HG02588 (cell line): ENCODE data around the gene UQCRQ.
"Not testable (repeated sequence)": the region's sequence is repeated elsewhere in the genome, so short reads cannot be mapped to it uniquely, and the experiment has no call there.

ENCODE experiments used
- ATAC-seq: cut with Tn5 transposase; IDR thresholded peaks from one replicate; pipeline ENCODE4 v1.9.1; 2021; ENCODE audit warnings: mild to moderate bottlenecking, moderate library complexity; ENCODE audit not compliant: unreplicated experiment

UQCRQ gene

DNA sequence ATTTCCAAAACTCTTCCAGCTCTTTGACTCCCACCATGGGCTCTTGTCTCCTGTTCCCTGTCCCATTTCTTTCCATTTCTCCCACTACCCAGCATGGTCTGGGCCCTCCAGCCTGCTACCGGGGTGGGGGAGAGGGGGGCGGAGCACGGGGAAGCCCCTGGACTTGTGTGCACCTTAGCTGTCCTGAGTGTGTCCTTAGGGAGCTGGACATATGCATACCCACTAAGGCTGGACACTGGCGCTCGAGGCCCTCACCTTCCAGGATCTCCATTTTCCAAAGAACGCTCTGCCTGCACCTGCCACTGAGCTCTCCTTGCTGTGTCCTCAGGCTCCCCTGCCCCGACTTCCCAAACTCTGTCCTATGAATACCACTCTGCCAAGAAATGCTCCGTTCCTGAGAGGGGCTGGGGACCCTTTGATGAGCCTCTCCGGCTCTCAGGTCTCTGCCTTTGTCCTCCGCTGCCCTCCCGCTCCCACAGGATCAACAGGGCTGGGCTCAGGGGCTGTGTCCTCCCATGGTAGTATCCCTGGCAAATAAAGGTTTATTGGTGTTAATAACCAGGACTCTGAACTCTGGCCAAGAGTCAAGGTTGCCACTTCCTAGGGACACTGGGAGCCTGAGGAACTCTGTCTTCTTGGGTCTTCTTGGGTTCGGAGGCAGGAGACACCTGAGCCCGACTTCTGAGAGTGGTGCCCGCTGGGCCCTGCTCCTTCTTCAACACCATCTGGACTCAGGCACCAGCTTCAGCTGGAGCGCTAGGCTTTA, 35.2 kb upstream of the UQCRQ start:
- no peak for ATAC-seq

DNA sequence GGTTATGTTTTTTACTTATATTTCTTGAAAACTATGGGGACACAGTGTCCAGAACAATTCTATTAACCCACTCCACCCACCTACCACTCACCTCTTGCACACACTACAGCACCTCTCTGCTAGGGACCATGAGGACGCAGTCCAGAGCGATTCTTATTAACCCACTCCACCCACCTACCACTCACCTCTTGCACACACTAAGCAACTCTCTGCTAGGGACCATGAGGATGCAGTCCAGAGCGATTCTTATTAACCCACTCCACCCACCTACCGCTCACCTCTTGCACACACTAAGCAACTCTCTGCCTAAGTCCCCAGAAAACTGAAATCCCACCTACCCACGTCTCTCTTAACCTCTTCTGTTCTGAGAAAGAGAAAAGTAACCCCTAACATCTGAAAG, 33.8 kb upstream of the UQCRQ start:
- no peak for ATAC-seq

DNA sequence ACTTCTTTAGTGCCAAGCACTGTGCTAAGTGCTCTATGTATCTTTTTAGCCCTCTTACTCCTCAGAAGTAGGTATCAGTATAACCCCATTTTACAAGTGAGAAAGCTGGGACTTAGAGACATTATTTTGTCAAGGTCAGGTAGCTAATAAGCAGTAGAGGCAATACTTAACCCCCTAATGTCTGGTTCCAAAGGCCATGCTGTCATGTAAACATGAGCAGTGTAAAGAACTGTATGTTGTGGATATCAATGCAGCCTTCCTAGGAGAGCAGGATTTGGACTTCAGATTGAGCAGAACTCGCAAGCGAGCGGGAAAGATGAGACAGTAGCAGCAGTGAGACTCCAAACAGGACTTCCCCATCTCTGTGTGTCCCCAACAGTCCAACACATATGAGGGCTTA, 32.4 kb upstream of the UQCRQ start:
- ATAC-seq = no peak

DNA sequence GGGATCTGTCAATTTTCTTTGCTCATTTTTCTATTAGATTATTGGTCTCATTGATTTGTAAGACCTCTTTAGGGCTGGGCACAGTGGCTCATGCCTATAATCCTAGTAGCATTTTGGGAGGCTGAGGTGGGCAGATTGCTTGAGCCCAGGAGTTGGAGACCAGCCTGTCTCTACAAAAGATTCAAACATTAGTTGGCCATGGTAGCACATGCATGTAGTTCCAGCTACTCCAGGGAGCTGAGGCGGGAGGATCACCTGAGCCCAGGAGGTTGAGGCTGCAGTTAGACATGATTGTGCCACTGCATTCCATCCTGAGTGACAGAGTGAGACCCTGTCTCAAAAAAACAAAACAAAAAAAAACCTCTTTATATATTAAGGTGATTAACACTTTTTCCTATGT, 29.6 kb upstream of the UQCRQ start:
- ATAC-seq = no peak

DNA sequence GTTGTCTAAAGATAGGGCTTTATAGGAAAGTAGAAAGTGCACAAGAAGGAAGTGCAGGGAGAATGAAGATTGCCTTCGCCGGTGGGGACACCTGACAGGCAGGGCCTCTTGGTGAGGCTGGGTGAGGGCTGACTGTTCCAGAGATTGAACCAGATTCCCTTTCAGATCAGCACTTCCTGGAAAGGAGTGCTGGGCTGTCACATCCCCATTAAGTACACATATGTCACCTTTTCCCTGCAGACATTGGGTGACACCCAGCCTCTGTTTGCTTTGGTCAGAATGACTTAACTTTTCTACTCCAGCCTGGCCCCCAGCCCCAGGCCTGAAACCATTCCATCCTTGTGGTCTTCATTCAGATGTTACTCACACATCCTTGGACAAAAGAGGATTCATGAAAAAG, 28.6 kb upstream of the UQCRQ start:
- ATAC-seq = no peak

DNA sequence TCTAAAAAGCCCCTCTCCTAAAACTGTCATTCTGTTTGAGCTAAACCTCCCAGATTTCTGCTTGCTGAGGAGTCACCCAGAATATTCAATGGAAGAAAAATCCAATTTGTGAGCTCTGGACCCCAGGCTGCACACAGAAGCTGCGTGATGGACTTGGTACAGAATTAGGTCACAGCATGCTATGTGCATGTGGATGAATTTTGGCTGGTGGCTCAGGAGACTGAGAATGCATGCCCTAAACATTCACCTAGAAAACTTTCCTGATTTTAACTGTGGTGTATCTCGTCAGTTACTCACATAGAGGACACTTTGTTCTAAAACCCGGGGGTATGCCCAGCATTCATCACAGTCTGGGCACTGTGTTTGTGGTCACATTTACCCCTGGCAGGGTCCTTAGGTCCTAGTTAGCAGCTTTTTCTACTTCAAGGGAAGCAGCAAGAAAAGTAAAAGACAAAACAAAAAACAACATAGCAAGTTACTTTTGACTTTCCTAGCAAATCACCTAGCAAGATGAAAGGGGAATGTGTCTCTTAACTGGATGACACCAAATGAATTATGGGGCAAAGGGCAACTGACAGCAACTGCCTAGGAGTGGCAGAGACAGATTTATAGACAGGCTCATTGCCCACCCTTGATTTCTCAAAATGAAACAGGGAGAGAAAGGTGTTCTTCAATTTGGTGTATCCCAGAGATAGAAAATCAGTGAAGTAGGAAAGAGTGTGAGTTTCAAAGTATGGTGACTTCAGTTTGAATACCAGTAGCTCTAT, 27.7 kb upstream of the UQCRQ start:
- ATAC-seq = no peak

DNA sequence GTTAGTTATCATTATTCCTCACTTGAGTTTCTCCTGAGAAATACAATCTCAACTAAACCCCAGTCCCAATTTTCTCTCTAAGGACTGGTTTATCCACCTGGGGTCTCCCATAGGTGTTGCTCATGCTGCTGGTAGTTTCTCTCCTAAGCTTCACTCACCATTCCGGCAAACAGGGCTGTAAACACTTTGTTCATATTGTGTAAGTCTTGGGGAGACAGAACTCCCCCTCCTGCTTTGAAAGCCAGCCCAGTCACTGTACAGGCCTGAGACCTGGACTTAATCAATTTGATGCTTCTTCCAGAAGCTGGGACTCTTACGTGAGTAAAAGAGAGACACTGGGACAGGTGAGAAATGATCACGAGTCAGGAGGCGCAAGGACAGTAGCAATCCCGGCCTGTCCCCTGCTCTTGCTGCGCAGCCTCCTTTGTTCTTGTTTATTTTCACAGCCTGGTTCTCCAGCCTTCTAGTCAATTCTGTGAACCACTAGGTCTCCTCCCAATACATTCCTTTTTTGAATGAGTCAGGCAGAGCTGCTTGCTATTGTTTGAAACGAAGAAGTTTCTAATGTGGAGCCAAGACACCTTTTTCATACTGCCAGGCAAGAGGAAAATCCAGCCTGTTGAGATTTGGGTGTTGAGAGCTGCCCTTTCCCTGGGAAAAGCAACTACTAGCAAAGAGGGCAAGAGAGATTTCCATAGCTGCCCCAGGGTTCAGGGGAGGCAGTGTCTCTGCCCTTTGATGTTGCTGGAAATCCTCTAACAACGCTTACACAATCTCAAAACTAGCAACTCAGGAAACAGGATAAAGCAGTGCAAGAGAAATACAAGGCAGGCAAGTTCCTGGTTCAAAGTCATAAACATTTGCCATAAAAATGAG, 26.8 kb upstream of the UQCRQ start:
- no peak for ATAC-seq

DNA sequence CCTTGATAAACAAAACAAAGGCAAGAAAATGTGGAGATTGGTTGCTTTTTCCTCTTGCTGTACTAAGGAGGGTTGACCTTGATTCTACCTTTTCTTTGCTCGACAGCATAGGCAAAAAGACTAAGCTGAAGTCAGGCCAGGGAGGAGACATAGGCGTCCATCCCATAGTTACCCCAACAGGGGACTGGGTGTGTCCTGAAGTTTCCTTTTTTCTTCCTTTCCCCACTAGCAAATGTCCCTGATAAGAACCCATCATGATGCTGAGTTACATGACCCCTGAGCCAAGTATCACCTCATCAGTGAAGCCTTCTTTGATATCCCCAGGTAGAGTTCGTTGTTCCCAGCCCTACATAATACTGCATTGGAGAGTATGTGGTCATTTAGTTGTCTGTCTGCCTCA, 26.1 kb upstream of the UQCRQ start:
- ATAC-seq = no peak

DNA sequence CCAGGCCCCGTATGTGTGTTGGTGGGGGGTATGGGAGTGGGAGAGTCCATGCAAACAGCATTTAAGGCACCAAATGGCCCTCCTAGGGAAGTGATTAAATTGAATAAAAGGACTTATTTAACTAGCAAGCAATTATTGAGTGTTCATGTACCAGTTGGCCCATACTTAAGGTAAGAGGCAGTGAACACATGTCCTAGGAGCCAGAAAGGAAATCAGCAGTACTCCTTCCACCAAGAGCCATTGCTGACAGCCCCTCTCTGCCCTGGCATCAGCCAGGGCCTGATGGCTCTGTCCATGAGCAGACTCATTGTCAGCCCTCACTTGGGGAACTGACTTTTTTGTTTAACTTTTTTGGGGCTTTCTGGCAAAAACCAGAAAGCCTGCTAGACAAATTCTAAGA, 25.5 kb upstream of the UQCRQ start:
- ATAC-seq = no peak

DNA sequence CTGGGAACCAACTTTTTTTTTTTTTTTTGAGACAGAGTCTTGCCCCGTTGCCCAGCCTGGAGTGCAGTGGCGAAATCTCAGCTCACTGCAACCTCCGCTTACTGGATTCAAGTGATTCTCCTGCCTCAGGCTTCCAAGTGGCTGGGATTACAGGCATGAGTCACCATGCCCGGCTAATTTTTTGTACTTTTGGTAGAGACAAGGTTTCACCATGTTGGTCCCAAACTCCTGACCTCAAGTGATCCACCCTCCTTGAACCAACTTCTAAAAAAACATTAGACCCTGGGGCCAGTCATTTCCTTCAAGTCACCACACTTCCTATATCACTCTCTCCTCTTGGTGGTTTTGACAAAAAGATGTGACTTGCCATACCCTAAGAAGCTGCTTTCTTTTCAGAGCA, 25.1 kb upstream of the UQCRQ start:
- ATAC-seq = no peak

DNA sequence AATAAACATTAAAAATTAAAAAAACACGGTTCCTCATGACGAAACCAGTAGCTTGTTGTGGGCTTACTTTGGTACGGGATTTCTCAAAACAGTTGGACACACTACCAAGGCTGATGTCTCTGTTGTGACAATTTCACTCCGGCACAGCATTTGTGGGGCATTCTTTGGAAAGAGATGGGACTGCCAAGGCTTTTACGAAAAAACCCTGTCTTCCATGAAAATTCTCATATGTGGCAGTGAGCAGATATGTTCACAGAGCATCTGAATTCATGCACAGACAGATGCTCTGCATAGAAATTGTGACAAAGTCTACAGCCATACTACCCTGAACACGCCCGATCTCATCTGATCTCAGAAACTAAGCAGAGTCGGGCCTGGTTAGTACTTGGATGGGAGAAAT, 18.2 kb upstream of the UQCRQ start:
- no peak for ATAC-seq

DNA sequence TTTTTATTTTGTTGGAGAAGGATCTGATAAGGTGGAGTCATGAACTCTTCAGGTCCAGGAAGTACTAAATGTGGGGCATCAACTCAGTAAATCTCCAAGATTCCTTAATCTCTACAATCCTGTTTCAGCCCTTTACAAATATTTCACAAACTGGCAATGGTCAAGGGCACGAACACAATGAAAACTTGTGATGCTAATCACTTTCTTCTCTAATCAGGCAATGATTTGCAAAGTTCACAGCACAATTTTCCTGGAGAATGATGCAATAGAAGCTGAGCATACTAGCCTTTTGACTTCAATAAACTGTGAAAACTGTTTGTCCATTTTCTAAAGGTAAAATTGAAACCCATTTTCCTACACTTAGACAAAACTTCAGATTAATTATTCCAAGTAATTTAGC, 17.1 kb upstream of the UQCRQ start:
- ATAC-seq = no peak

DNA sequence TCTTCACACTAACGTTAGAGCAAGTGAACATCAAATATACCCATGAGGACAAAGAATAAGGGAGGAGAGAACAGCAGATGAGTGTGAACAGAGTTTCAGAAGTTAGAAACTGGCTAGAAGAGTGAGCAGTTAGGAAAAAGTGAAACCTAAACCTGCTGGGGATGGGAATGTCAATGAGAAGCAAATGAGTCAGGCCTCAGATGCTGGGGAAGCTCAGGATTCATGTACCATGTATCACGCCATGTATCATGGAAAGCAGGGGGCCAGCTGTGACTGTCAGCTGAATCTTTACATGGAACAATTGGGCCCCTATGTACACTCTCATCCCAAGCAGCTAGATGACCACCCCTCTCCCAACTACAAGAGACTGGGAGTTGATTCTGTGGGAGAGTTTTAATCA, 16.4 kb upstream of the UQCRQ start:
- no peak for ATAC-seq

DNA sequence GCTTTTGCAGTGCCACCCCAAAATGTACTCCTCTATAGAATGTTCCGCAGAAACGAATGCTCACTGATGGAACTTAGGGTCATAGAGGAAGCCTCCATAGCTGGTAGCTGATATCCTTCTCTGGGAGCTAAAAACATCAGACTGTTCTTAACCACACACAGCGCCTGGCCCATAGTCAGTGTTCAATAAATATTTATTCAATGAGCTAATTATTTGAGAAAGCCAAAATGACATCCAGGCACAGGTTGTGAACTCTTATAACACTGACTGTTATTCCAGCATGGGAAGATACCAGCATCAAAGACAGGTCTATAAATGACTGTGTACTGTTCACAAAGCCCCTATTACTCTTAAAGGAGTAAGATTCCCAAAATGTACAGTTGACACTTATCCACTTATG, 13.1 kb upstream of the UQCRQ start:
- no peak for ATAC-seq

DNA sequence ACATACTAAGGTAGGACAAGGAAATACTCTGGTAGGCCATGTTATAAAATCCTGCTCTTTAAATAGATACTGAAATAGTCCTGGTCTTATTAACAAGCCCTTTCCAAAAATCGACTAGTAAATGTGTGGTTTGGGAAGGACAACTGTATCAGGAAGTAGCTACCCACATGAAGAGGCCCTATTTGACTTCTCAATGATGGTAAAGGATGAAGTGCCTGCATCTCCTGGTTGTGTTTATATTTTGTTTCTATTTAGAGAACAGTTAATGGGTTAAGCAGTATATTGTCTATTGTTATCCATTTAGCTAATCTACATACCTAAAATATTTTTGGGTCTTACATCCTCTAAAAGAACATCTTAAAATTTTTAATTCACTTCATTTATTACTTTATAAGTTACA, 12.7 kb upstream of the UQCRQ start:
- ATAC-seq = no peak

DNA sequence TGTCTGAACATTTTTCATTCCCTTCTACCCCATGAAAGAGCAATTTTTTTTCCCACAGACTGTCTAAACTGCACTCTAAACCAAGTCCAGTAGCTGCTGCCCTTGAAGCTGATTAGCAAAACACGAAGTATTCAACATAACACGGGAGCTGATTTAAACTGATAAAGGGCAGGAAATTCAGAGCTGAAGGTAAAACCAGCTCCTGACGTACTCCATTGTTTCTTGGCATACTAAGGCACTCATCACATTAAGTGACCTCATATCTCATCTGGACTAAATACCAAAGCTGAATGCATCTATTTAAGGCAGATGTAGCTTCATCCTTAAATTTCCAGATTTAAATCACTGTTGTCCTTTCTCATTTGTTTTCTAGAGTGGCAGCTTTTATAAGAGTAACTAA, 12.1 kb upstream of the UQCRQ start:
- no peak for ATAC-seq

DNA sequence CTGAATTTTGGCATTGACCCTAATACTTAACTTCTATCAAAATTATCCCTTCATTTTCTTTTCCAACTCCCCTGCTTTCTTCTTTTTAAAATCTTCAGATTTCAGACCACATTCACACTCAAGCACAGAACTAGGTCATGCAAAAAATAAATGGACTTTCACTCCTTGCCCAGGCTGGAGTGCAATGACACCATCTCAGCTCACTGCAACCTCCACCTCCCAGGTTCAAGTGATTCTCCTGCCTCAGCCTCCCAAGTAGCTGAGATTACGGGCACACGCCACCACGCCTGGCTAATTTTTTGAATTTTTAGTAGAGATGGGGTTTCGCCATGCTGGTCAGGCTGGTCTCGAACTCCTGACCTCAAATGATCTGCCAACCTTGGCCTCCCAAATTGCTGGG, 11.4 kb upstream of the UQCRQ start:
- ATAC-seq = not testable (repeated sequence)

DNA sequence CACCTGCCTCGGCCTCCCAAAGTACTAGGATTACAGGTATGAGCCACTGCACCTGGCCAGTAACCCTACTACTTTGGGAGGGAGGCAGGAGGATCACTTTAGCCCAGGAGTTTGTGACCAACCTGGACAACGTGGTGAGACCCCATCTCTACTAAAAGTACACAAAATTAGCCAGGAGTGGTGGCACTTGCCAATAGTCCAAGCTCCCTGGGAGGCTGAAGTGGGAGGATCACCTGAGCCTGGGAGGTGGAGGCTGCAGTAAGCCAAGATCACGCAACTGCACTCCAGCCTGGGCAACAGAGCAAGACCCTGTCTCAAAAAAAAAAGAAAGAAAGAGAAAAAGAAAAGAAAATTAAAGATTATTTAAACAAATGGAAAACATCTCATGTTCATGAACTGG, 10.4 kb upstream of the UQCRQ start:
- ATAC-seq = no peak

DNA sequence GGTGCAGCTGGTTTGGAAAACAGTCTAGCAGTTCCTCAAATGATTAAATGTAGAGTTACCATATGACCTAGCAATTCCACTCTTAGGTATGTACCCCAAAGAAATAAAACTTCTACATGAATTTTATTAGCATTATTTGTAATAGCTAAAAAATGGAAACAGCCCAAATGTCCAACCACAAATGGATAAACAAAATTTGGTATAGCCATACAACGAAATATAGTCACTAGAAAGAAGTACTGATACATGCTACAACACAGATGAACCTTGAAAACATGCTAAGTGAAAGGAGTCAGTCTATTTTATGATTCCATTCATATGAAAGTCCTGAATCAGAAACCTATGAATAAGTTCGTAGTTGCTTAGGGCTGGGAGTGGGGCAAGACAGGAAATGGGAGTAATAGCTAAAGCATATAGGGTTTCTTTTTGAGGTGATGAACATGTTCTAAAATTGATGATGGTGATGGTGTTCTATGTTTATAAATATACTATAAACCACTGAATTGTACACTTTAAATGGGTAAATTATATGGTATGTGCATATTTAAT, 6.5 kb upstream of the UQCRQ start:
- ATAC-seq = no peak

DNA sequence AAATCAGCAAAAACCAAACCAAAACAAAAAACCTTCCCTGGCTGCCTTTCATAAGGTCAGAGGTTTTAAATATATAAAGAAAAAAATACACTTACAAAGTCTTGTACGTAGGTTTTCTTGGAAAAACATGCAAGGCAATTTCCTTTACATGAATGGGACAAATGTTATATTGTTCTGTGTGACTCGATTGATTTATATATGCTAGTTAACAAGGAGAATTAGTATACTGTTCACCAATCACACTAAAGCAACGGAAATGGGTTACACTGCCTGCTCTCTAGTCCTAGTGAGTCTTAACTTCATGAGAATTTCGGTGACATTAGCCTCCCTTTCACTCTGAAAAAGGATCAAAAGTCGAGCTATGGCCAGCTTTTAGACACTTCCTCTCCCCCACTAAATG, 5.7 kb upstream of the UQCRQ start:
- no peak for ATAC-seq

DNA sequence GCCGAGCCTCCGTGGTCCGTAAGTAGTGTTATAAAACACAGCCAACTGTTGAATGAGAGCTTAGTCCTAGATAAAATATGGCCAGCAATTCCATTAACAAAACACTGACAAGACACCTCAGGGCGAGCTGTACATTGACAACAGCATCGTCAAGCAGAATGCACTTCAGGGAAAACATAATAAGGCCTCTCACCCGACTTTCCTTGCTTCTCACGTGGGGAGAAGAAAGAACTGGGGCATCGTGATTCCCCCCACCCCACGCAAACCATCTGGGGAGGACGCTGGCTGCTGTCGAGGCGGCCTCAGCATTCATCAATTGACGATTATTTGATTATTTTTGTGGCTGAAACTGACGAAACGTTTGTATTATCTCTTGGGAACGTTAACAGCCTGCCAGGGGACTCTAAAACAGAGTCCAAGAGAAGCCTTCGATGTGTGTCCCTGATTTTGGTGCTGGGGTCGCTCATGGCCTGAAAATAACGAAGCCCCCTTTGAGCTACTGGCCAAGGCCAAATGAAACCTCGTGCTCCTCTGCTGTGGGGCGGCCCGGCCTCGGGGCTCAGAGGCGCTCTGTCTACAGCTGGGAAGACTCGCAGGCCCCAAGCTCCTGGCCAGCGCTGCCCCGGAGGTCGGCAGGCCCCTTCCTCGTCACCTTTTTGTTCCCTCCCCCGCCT, 637 bp upstream of the UQCRQ start:
- ATAC-seq = peak; percentile 18
